ENCODE results near the gene ARID1B. TPM values are rescaled to one million over a fixed set of nuclear protein-coding genes. Genes with fewer than 3 reads are reported as not detected.
A peak's percentile ranks its signal among the peaks of the same experiment; 100 is the strongest.

Gene ARID1B
- total RNA-seq, 2 donors from 2014 or later, result 65.1 to 99.4 TPM

GRCh38 chr6:156791320-156791850 lies 14.2 kb downstream of the ARID1B start:
- 14% methylated on average over 10 of the region's 10 CpGs for WGBS
- Histone ChIP-seq H3K27ac (no peak overlapping the region), H3K9me3 (no peaks in the 10 kb centered on the region), H3K27me3 (replicated peaks; ENCODE audit: insufficient read depth) (no peaks in the 10 kb centered on the region), H3K4me3 (no peak overlapping the region), H3K36me3 (no peaks in the 10 kb centered on the region), H3K4me1 (replicated peaks) (no peaks in the 10 kb centered on the region)
- DNase-seq (ENCODE audit: low spot score), result no peak
- intact Hi-C loops (cut with DNase I), result no loop called here
- no peak for TF ChIP-seq POLR2AphosphoS5 (IDR thresholded peaks at IDR 0.05)
- no peak for TF ChIP-seq POLR2A (IDR thresholded peaks at IDR 0.05)
- TF ChIP-seq CTCF (IDR thresholded peaks at IDR 0.05), result no peak

- Histone ChIP-seq H3K27ac (no peak overlapping the region), H3K36me3 (no peaks in the 10 kb centered on the region), H3K27me3 (replicated peaks; ENCODE audit: insufficient read depth) (no peaks in the 10 kb centered on the region), H3K4me1 (replicated peaks) (no peaks in the 10 kb centered on the region), H3K9me3 (no peaks in the 10 kb centered on the region), H3K4me3 (no peak overlapping the region)
- 91% methylated on average over 6 of the region's 6 CpGs for WGBS
- intact Hi-C loops (cut with DNase I), result no loop called here
- DNase-seq (ENCODE audit: low spot score), result no peak
- no peak for TF ChIP-seq POLR2A (IDR thresholded peaks at IDR 0.05)
- no peak for TF ChIP-seq POLR2AphosphoS5 (IDR thresholded peaks at IDR 0.05)
- TF ChIP-seq CTCF (IDR thresholded peaks at IDR 0.05), result no peak
Measured at GRCh38 chr6:156793200-156793599, 16.0 kb downstream of the ARID1B start.

- TF ChIP-seq POLR2AphosphoS5 (IDR thresholded peaks at IDR 0.05) (no peak), POLR2A (IDR thresholded peaks at IDR 0.05) (no peak), CTCF (IDR thresholded peaks at IDR 0.05) (no peak)
- H3K4me3 ChIP-seq, result no peak overlapping the region
- no peaks in the 10 kb centered on the region for H3K4me1 ChIP-seq (replicated peaks)
- no peak overlapping the region for H3K27ac ChIP-seq
- no peaks in the 10 kb centered on the region for H3K9me3 ChIP-seq
- no peak for DNase-seq (ENCODE audit: low spot score)
- intact Hi-C loops (cut with DNase I), result no loop called here
- H3K36me3 ChIP-seq, result no peaks in the 10 kb centered on the region
- H3K27me3 ChIP-seq (replicated peaks; ENCODE audit: insufficient read depth), result no peaks in the 10 kb centered on the region
- WGBS, result 70% methylated on average over 14 of the region's 14 CpGs
Measured at GRCh38 chr6:156794546-156795354, 17.6 kb downstream of the ARID1B start.

GRCh38 chr6:156795825-156796224 lies 18.6 kb downstream of the ARID1B start:
- no peaks in the 10 kb centered on the region for H3K9me3 ChIP-seq
- no peak overlapping the region for H3K27ac ChIP-seq
- 47% methylated on average over 9 of the region's 9 CpGs for WGBS
- no peaks in the 10 kb centered on the region for H3K27me3 ChIP-seq (replicated peaks; ENCODE audit: insufficient read depth)
- TF ChIP-seq POLR2AphosphoS5 (IDR thresholded peaks at IDR 0.05) (no peak), CTCF (IDR thresholded peaks at IDR 0.05) (no peak), POLR2A (IDR thresholded peaks at IDR 0.05) (no peak)
- intact Hi-C loops (cut with DNase I), result no loop called here
- H3K36me3 ChIP-seq, result no peaks in the 10 kb centered on the region
- H3K4me3 ChIP-seq, result peak overlapping the region in 1 of 2 donors; percentile 12
- no peak for DNase-seq (ENCODE audit: low spot score)
- H3K4me1 ChIP-seq (replicated peaks), result no peaks in the 10 kb centered on the region

GRCh38 chr6:156796627-156797026 lies 19.4 kb downstream of the ARID1B start:
- intact Hi-C loops (cut with DNase I), result no loop called here
- TF ChIP-seq POLR2AphosphoS5 (IDR thresholded peaks at IDR 0.05) (no peak), CTCF (IDR thresholded peaks at IDR 0.05) (no peak), POLR2A (IDR thresholded peaks at IDR 0.05) (no peak)
- H3K27ac ChIP-seq, result no peak overlapping the region
- DNase-seq (ENCODE audit: low spot score), result no peak
- no peaks in the 10 kb centered on the region for H3K9me3 ChIP-seq
- WGBS, result 85% methylated on average over 3 of the region's 3 CpGs
- no peaks in the 10 kb centered on the region for H3K36me3 ChIP-seq
- no peaks in the 10 kb centered on the region for H3K4me1 ChIP-seq (replicated peaks)
- H3K4me3 ChIP-seq, result no peak overlapping the region
- H3K27me3 ChIP-seq (replicated peaks; ENCODE audit: insufficient read depth), result no peaks in the 10 kb centered on the region

Data from prostate gland (tissue), 2 donors.